Liver (tissue), 3 donors: ENCODE data around the gene MYL6B.

ENCODE experiments used
- ATF3 ChIP-seq: IDR thresholded peaks from 2 replicates; pipeline ENCODE4 v1.6.1; 2016; ENCODE audit warnings: antibody characterized with exemption
- CTCF ChIP-seq: fragments of 150-350 bp; IDR thresholded peaks from 2 replicates; pipeline ENCODE4 v1.5.1; 2017; ENCODE audit warnings: improper control_type of control experiment, low read depth, low read length; ENCODE audit not compliant: missing input control
- JUND ChIP-seq, 2 donors: IDR thresholded peaks; 2 replicates each; pipeline ENCODE4 v1.6.1; 2016; ENCODE audit warnings: antibody characterized with exemption in 2 of 2
- MAX ChIP-seq: IDR thresholded peaks from 2 replicates; pipeline ENCODE4 v1.6.1; 2016; ENCODE audit warnings: antibody characterized with exemption
- REST ChIP-seq: IDR thresholded peaks from 2 replicates; pipeline ENCODE4 v1.6.1; 2016; ENCODE audit warnings: antibody characterized with exemption, mild to moderate bottlenecking
- TAF1 ChIP-seq: conservative IDR thresholded peaks from 2 replicates; pipeline ENCODE4 v1.6.1; 2016; ENCODE audit warnings: antibody characterized with exemption, mild to moderate bottlenecking
- ZBTB33 ChIP-seq: IDR thresholded peaks from 2 replicates; pipeline ENCODE4 v1.6.1; 2016; ENCODE audit warnings: antibody characterized with exemption
- donor health status: healthy.
- donor health status: healthy.

- TF ChIP-seq CTCF (no peak), ATF3 (no peak), ZBTB33 (no peak), TAF1 (no peak), MAX (no peak), REST (no peak), JUND (IDR thresholded peaks at IDR 0.05) (no peak)
Observed at GRCh38 chr12:56197921-56198635, 45.7 kb downstream of the MYL6B start.
